ENCODE measurements around the gene ANKRD6.

DNA sequence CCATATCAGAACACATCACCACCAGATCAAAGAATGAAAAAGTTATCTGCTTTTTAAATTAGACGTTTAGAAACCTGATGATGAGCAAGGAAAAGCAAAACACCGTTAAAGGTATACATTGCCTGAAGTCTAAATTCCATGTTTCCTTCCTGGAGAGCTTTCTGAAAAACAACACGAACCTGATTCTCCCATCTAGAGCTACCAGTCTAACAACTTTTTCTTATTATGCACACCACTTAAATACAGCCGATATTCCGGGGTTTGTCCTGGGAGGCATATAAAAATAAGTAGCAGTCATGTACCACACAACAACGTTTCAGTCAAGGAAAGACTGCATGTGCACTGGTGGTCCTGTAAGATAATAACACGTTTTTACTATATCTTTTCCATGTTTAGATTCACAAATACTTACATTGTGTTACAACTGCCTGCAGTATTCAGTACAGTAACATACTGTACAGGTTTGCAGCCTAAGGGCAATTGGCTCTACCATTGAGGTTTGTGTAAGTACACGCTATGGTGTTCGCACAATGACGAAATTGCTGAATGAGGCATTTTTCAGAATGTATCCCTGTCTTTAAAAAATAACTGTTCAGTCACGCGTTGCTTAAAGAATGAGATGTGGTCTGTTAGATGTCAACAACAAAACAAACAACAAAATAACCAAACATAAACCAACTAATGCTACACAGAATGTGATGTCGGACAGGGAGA, 224.7 kb downstream of the ANKRD6 start:
- no peak for TF ChIP-seq POLR2A (IDR thresholded peaks at IDR 0.05)
- TF ChIP-seq, protein P1, sequence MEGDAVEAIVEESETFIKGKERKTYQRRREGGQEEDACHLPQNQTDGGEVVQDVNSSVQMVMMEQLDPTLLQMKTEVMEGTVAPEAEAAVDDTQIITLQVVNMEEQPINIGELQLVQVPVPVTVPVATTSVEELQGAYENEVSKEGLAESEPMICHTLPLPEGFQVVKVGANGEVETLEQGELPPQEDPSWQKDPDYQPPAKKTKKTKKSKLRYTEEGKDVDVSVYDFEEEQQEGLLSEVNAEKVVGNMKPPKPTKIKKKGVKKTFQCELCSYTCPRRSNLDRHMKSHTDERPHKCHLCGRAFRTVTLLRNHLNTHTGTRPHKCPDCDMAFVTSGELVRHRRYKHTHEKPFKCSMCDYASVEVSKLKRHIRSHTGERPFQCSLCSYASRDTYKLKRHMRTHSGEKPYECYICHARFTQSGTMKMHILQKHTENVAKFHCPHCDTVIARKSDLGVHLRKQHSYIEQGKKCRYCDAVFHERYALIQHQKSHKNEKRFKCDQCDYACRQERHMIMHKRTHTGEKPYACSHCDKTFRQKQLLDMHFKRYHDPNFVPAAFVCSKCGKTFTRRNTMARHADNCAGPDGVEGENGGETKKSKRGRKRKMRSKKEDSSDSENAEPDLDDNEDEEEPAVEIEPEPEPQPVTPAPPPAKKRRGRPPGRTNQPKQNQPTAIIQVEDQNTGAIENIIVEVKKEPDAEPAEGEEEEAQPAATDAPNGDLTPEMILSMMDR (IDR thresholded peaks at IDR 0.05) = no peak

All from right lobe of liver (tissue), 4 donors.